ENCODE results near the gene DPP10.

DPP10 gene

GRCh38 chr2:114642166-114642770 is 199.8 kb downstream of the DPP10 start:
- Histone ChIP-seq H3K27me3 (ENCODE audit: control insufficient read depth, insufficient read depth, low read length) (no peaks in the 10 kb centered on the region), H3K4me3 (ENCODE audit: low read length) (no peak overlapping the region), H3K4me1 (ENCODE audit: control insufficient read depth, insufficient read depth, low read length) (no peaks in the 10 kb centered on the region), H3K9ac (ENCODE audit: low read length) (no peak overlapping the region), H3K36me3 (ENCODE audit: control insufficient read depth, insufficient read depth, low read length) (no peaks in the 10 kb centered on the region), H3K27ac (ENCODE audit: low read depth, low read length) (no peak overlapping the region)

GRCh38 chr2:114642988-114643553 is 200.6 kb downstream of the DPP10 start:
- no peaks in the 10 kb centered on the region for H3K36me3 ChIP-seq (ENCODE audit: control insufficient read depth, insufficient read depth, low read length)
- H3K4me3 ChIP-seq (ENCODE audit: low read length) = no peak overlapping the region
- no peak overlapping the region for H3K9ac ChIP-seq (ENCODE audit: low read length)
- H3K4me1 ChIP-seq (ENCODE audit: control insufficient read depth, insufficient read depth, low read length) = no peaks in the 10 kb centered on the region
- H3K27ac ChIP-seq (ENCODE audit: low read depth, low read length) = no peak overlapping the region
- no peaks in the 10 kb centered on the region for H3K27me3 ChIP-seq (ENCODE audit: control insufficient read depth, insufficient read depth, low read length)

- H3K4me3 ChIP-seq (ENCODE audit: low read length) = no peak overlapping the region
- no peak overlapping the region for H3K27ac ChIP-seq (ENCODE audit: low read depth, low read length)
- H3K36me3 ChIP-seq (ENCODE audit: control insufficient read depth, insufficient read depth, low read length) = no peaks in the 10 kb centered on the region
- no peak overlapping the region for H3K9ac ChIP-seq (ENCODE audit: low read length)
- H3K27me3 ChIP-seq (ENCODE audit: control insufficient read depth, insufficient read depth, low read length) = no peaks in the 10 kb centered on the region
- no peaks in the 10 kb centered on the region for H3K4me1 ChIP-seq (ENCODE audit: control insufficient read depth, insufficient read depth, low read length)
Observed at GRCh38 chr2:114651933-114652332, 209.5 kb downstream of the DPP10 start.

GRCh38 chr2:114659880-114660279 is 217.4 kb downstream of the DPP10 start:
- Histone ChIP-seq H3K4me3 (ENCODE audit: low read length) (no peak overlapping the region), H3K9ac (ENCODE audit: low read length) (no peak overlapping the region), H3K27me3 (ENCODE audit: control insufficient read depth, insufficient read depth, low read length) (peaks cover 2% of the 10 kb centered on the region), H3K27ac (ENCODE audit: low read depth, low read length) (no peak overlapping the region), H3K4me1 (ENCODE audit: control insufficient read depth, insufficient read depth, low read length) (no peaks in the 10 kb centered on the region), H3K36me3 (ENCODE audit: control insufficient read depth, insufficient read depth, low read length) (no peaks in the 10 kb centered on the region)

- Histone ChIP-seq H3K27me3 (ENCODE audit: control insufficient read depth, insufficient read depth, low read length) (peaks cover 2% of the 10 kb centered on the region), H3K36me3 (ENCODE audit: control insufficient read depth, insufficient read depth, low read length) (no peaks in the 10 kb centered on the region), H3K4me3 (ENCODE audit: low read length) (peak overlapping the region; percentile 69), H3K9ac (ENCODE audit: low read length) (no peak overlapping the region), H3K27ac (ENCODE audit: low read depth, low read length) (no peak overlapping the region), H3K4me1 (ENCODE audit: control insufficient read depth, insufficient read depth, low read length) (no peaks in the 10 kb centered on the region)
Observed at GRCh38 chr2:114661971-114662939, 219.8 kb downstream of the DPP10 start.

GRCh38 chr2:114668415-114668814 is 226.0 kb downstream of the DPP10 start:
- Histone ChIP-seq H3K4me1 (ENCODE audit: control insufficient read depth, insufficient read depth, low read length) (no peaks in the 10 kb centered on the region), H3K36me3 (ENCODE audit: control insufficient read depth, insufficient read depth, low read length) (no peaks in the 10 kb centered on the region), H3K9ac (ENCODE audit: low read length) (no peak overlapping the region)

GRCh38 chr2:114683251-114683650 is 240.8 kb downstream of the DPP10 start:
- H3K27ac ChIP-seq (ENCODE audit: low read depth, low read length) = no peak overlapping the region
- no peaks in the 10 kb centered on the region for H3K4me1 ChIP-seq (ENCODE audit: control insufficient read depth, insufficient read depth, low read length)
- H3K27me3 ChIP-seq (ENCODE audit: control insufficient read depth, insufficient read depth, low read length) = no peaks in the 10 kb centered on the region
- no peak overlapping the region for H3K4me3 ChIP-seq (ENCODE audit: low read length)
- no peak overlapping the region for H3K9ac ChIP-seq (ENCODE audit: low read length)
- H3K36me3 ChIP-seq (ENCODE audit: control insufficient read depth, insufficient read depth, low read length) = no peaks in the 10 kb centered on the region

More at GRCh38 chr2:114668415-114668814, 226.0 kb downstream of the DPP10 start:
- Histone ChIP-seq H3K27me3 (ENCODE audit: control insufficient read depth, insufficient read depth, low read length) (no peaks in the 10 kb centered on the region), H3K4me3 (ENCODE audit: low read length) (no peak overlapping the region), H3K27ac (ENCODE audit: low read depth, low read length) (no peak overlapping the region)

GRCh38 chr2:114684403-114684802 is 242.0 kb downstream of the DPP10 start:
- H3K9ac ChIP-seq (ENCODE audit: low read length) = no peak overlapping the region
- no peaks in the 10 kb centered on the region for H3K36me3 ChIP-seq (ENCODE audit: control insufficient read depth, insufficient read depth, low read length)
- H3K27ac ChIP-seq (ENCODE audit: low read depth, low read length) = no peak overlapping the region
- no peaks in the 10 kb centered on the region for H3K27me3 ChIP-seq (ENCODE audit: control insufficient read depth, insufficient read depth, low read length)
- H3K4me3 ChIP-seq (ENCODE audit: low read length) = no peak overlapping the region
- no peaks in the 10 kb centered on the region for H3K4me1 ChIP-seq (ENCODE audit: control insufficient read depth, insufficient read depth, low read length)

- Histone ChIP-seq H3K4me1 (ENCODE audit: control insufficient read depth, insufficient read depth, low read length) (no peaks in the 10 kb centered on the region), H3K36me3 (ENCODE audit: control insufficient read depth, insufficient read depth, low read length) (no peaks in the 10 kb centered on the region), H3K27me3 (ENCODE audit: control insufficient read depth, insufficient read depth, low read length) (no peaks in the 10 kb centered on the region), H3K4me3 (ENCODE audit: low read length) (no peak overlapping the region), H3K9ac (ENCODE audit: low read length) (no peak overlapping the region), H3K27ac (ENCODE audit: low read depth, low read length) (no peak overlapping the region)
Observed at GRCh38 chr2:114685102-114685501, 242.7 kb downstream of the DPP10 start.

- no peak overlapping the region for H3K9ac ChIP-seq (ENCODE audit: low read length)
- H3K27me3 ChIP-seq (ENCODE audit: control insufficient read depth, insufficient read depth, low read length) = no peaks in the 10 kb centered on the region
Observed at GRCh38 chr2:114688241-114688640, 245.8 kb downstream of the DPP10 start.

GRCh38 chr2:114698520-114698919 is 256.1 kb downstream of the DPP10 start:
- H3K4me1 ChIP-seq (ENCODE audit: control insufficient read depth, insufficient read depth, low read length) = no peaks in the 10 kb centered on the region
- H3K4me3 ChIP-seq (ENCODE audit: low read length) = no peak overlapping the region
- H3K9ac ChIP-seq (ENCODE audit: low read length) = no peak overlapping the region
- H3K36me3 ChIP-seq (ENCODE audit: control insufficient read depth, insufficient read depth, low read length) = no peaks in the 10 kb centered on the region
- H3K27ac ChIP-seq (ENCODE audit: low read depth, low read length) = no peak overlapping the region
- H3K27me3 ChIP-seq (ENCODE audit: control insufficient read depth, insufficient read depth, low read length) = no peaks in the 10 kb centered on the region

More at GRCh38 chr2:114688241-114688640, 245.8 kb downstream of the DPP10 start:
- no peaks in the 10 kb centered on the region for H3K36me3 ChIP-seq (ENCODE audit: control insufficient read depth, insufficient read depth, low read length)
- no peak overlapping the region for H3K27ac ChIP-seq (ENCODE audit: low read depth, low read length)
- H3K4me1 ChIP-seq (ENCODE audit: control insufficient read depth, insufficient read depth, low read length) = no peaks in the 10 kb centered on the region
- no peak overlapping the region for H3K4me3 ChIP-seq (ENCODE audit: low read length)

GRCh38 chr2:114699423-114699944 is 257.0 kb downstream of the DPP10 start:
- Histone ChIP-seq H3K9ac (ENCODE audit: low read length) (no peak overlapping the region), H3K4me1 (ENCODE audit: control insufficient read depth, insufficient read depth, low read length) (no peaks in the 10 kb centered on the region), H3K36me3 (ENCODE audit: control insufficient read depth, insufficient read depth, low read length) (no peaks in the 10 kb centered on the region), H3K4me3 (ENCODE audit: low read length) (no peak overlapping the region), H3K27me3 (ENCODE audit: control insufficient read depth, insufficient read depth, low read length) (no peaks in the 10 kb centered on the region), H3K27ac (ENCODE audit: low read depth, low read length) (no peak overlapping the region)

Measured in rectal smooth muscle tissue (tissue), 1 donor.